Karpas-422 (cell line): ENCODE results near the gene CHST2. TPM values are rescaled to one million over a fixed set of nuclear protein-coding genes. Genes with fewer than 3 reads are reported as not detected.

Experiments
- total RNA-seq: library from RNA; depleted of rRNA; stranded (reverse); fragments of >200 nt; shearing (Covaris generic); gene quantifications from 2 replicates; pipeline ENCODE4 v1.2.3, GENCODE V29; 2014; ENCODE audit warnings: low replicate concordance; rRNA removed

The CHST2 gene
- total RNA-seq, 1 experiment from 2014 or later = 14.3 TPM

Other genes with a start within 250 kb of the CHST2 start
- gene PCOLCE2, start 230.7 kb upstream of the CHST2 start, total RNA-seq = not detected in 2 replicates
- not detected in 2 replicates for gene PAQR9, start 156.1 kb upstream of the CHST2 start, total RNA-seq
- 69.4 and 135 TPM in 2 replicates for gene U2SURP, start 118.2 kb upstream of the CHST2 start, total RNA-seq